Measurements from ENCODE around the gene SMYD2. TPM values are rescaled to one million over a fixed set of nuclear protein-coding genes. Genes with fewer than 3 reads are reported as not detected.
A peak's percentile ranks its signal among the peaks of the same experiment; 100 is the strongest.

The SMYD2 gene
- total RNA-seq, 1 donor from 2014 or later: 18.2 TPM

- intact Hi-C loops (cut with DNase I): no loop called here
- no peak overlapping the region for H3K27ac ChIP-seq
- H3K4me1 ChIP-seq: peaks cover 18% of the 10 kb centered on the region
- H3K36me3 ChIP-seq: no peaks in the 10 kb centered on the region
- DNase-seq (ENCODE audit: extremely low spot score in 2 of 2): no peak
- TF ChIP-seq POLR2A (IDR thresholded peaks at IDR 0.05) (no peak), POLR2AphosphoS5 (IDR thresholded peaks at IDR 0.05; ENCODE audit: insufficient read depth in 1 of 2, low read depth in 1 of 2) (no peak), CTCF (IDR thresholded peaks at IDR 0.05) (peak; percentile 83 to 95 (median 86))
- H3K9me3 ChIP-seq: no peaks in the 10 kb centered on the region
- H3K4me3 ChIP-seq: no peak overlapping the region
- no peaks in the 10 kb centered on the region for H3K27me3 ChIP-seq
These were observed 48.0 kb downstream of the SMYD2 start for GRCh38 chr1:214328770-214329469.

DNA sequence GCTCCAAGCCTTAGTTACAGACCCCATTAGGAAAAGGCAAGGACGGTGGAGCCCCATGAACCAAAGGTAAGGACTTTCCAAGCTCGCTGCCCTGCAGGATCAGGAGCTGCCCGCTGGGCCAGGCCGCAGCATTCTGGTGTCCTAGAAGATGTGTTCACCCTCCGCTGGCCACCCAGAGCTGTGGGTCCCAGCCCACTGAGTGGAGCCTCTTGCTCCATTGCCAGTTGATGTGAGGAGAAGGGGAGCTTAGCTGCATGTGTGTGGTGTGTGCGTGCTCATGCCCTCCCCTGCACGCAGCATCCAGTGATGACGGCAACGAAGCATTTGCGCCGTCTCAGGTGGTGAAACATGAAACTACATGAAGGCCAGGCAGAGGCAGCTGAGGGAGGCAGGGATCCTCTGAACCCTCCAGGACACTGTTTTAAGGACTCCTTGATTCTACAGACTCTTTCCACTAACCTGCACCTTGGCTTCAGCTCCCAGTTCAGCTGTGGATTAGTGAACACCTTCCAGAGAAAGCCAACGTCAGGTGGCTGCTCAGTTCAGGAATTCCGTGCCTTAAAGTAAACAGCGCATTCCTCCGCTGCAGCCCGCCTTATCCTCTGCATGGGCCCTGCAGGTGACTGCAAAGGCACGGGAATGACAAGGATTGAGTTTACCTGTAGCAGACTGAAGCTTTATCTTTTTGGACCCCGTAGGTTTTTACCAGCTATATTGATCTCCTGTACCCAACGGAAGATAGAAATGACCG lies 48.7 kb downstream of the SMYD2 start:
- TF ChIP-seq CTCF (IDR thresholded peaks at IDR 0.05) (no peak), POLR2AphosphoS5 (IDR thresholded peaks at IDR 0.05; ENCODE audit: insufficient read depth in 1 of 2, low read depth in 1 of 2) (no peak), POLR2A (IDR thresholded peaks at IDR 0.05) (no peak)
- no peak overlapping the region for H3K27ac ChIP-seq
- no peaks in the 10 kb centered on the region for H3K9me3 ChIP-seq
- H3K27me3 ChIP-seq: no peaks in the 10 kb centered on the region
- H3K4me3 ChIP-seq: no peak overlapping the region
- no peaks in the 10 kb centered on the region for H3K36me3 ChIP-seq
- no peak for DNase-seq (ENCODE audit: extremely low spot score in 2 of 2)
- peaks cover 18% of the 10 kb centered on the region for H3K4me1 ChIP-seq
- intact Hi-C loops (cut with DNase I): loop anchor here (5.0 kb wide), 2 partner anchors 67 to 258 kb away; no protein-coding TSS in a partner anchor

- intact Hi-C loops (cut with DNase I): loop anchor here (5.0 kb wide), 2 partner anchors 68 to 257 kb away; no protein-coding TSS in a partner anchor
- no peaks in the 10 kb centered on the region for H3K36me3 ChIP-seq
- H3K27me3 ChIP-seq: no peaks in the 10 kb centered on the region
- H3K4me1 ChIP-seq: peaks cover 18% of the 10 kb centered on the region
- no peak for DNase-seq (ENCODE audit: extremely low spot score in 2 of 2)
- H3K9me3 ChIP-seq: no peaks in the 10 kb centered on the region
- TF ChIP-seq CTCF (IDR thresholded peaks at IDR 0.05) (no peak), POLR2A (IDR thresholded peaks at IDR 0.05) (no peak), POLR2AphosphoS5 (IDR thresholded peaks at IDR 0.05; ENCODE audit: insufficient read depth in 1 of 2, low read depth in 1 of 2) (no peak)
- H3K4me3 ChIP-seq: no peak overlapping the region
- H3K27ac ChIP-seq: no peak overlapping the region
These were observed 49.3 kb downstream of the SMYD2 start for GRCh38 chr1:214330222-214330621.

DNA sequence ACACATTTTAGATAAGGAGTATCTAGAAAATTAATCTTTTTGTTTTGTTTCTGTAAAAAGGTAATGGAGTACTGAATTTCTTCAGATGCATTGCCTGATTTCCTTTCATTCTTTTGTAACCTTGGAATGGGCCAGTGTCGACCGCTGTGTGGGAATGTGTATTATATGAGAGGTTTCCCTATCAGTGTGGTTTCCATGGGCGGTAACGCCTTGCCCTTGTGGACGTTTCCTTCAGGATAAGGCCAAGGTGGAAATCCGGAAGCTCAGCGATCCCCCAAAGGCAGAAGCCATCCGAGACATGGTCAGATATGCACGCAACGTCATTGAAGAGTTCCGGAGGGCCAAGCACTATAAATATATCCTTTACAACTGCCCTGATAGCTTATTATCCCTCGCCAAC lies 49.8 kb downstream of the SMYD2 start:
- no peak overlapping the region for H3K27ac ChIP-seq
- H3K27me3 ChIP-seq: no peaks in the 10 kb centered on the region
- H3K4me3 ChIP-seq: no peak overlapping the region
- no peak for DNase-seq (ENCODE audit: extremely low spot score in 2 of 2)
- H3K9me3 ChIP-seq: no peaks in the 10 kb centered on the region
- intact Hi-C loops (cut with DNase I): loop anchor here (5.0 kb wide), 2 partner anchors 68 to 257 kb away; no protein-coding TSS in a partner anchor
- no peaks in the 10 kb centered on the region for H3K36me3 ChIP-seq
- TF ChIP-seq CTCF (IDR thresholded peaks at IDR 0.05) (no peak), POLR2AphosphoS5 (IDR thresholded peaks at IDR 0.05; ENCODE audit: insufficient read depth in 1 of 2, low read depth in 1 of 2) (no peak)
- H3K4me1 ChIP-seq: peaks cover 18% of the 10 kb centered on the region
